B cell (primary cell): ENCODE data around the gene GRM2. TPM values are rescaled to one million over a fixed set of nuclear protein-coding genes. Genes with fewer than 3 reads are reported as not detected.
"Not testable (repeated sequence)": the region's sequence is repeated elsewhere in the genome, so short reads cannot be mapped to it uniquely, and the experiment has no call there.

ENCODE experiments used
- ATAC-seq: fragments of 200-7000 bp; cut with Tn5 transposase; one replicate; pipeline ENCODE4 v1.10.0; 2021; ENCODE audit warnings: low read depth, mild to moderate bottlenecking, moderate number of reproducible peaks, moderate library complexity
- CTCF ChIA-PET: fragments of 350-600 bp; sonication (Branson Sonifier 250); formaldehyde crosslinking; loops from one replicate; lab custom pipeline; 2021; ENCODE audit warnings: antibody characterized with exemption, inconsistent platforms; lab: Charles Lee
- POLR2A ChIA-PET: fragments of 350-600 bp; sonication (Branson Sonifier 250); formaldehyde crosslinking; loops from one replicate; lab custom pipeline; 2021; ENCODE audit warnings: antibody characterized with exemption; lab: Charles Lee
- DNase-seq: peaks from one replicate; pipeline ENCODE4 v3.0.0; 2013
- H2AFZ ChIP-seq: 2 replicates; pipeline ENCODE4 v1.6.1; 2012; ENCODE audit warnings: mild to moderate bottlenecking, low read depth, low read length; ENCODE audit not compliant: insufficient read depth, poor library complexity, severe bottlenecking
- H3K27ac ChIP-seq, 2 donors: 1 replicate in 1 of 2; 2 replicates in 1 of 2; pipeline ENCODE4 v1.5.1; 2012 to 2013; ENCODE audit warnings: low read length in 2 of 2, mild to moderate bottlenecking in 2 of 2, moderate library complexity in 1 of 2
- H3K27me3 ChIP-seq, 4 experiments: fragments of 200-600 bp in 1 of 4; sonication (generic) in 1 of 4; replicated peaks in 1 of 4; 1 replicate in 2 of 4; 2 replicates in 2 of 4; pipeline versions ENCODE4 v1.6.1 to v1.7.0; 2013 to 2016; ENCODE audit warnings: low read length in 3 of 4, mild to moderate bottlenecking in 2 of 4, mixed read lengths in 1 of 4, moderate library complexity in 1 of 4; ENCODE audit not compliant: insufficient read depth in 4 of 4, control insufficient read depth in 3 of 4; ENCODE audit errors: control extremely low read depth in 1 of 4
- H3K36me3 ChIP-seq, 2 experiments: replicated peaks in 1 of 2; 1 replicate in 1 of 2; 2 replicates in 1 of 2; pipeline versions ENCODE4 v1.6.1 to v1.7.1; 2013; ENCODE audit warnings: low read length in 1 of 2; ENCODE audit not compliant: insufficient read depth in 2 of 2, control insufficient read depth in 1 of 2; ENCODE audit errors: control extremely low read depth in 1 of 2, extremely low read depth in 1 of 2
- H3K4me1 ChIP-seq, 2 donors: fragments of 200-600 bp in 1 of 2; sonication (generic) in 1 of 2; 1 replicate in 1 of 2; 2 replicates in 1 of 2; pipeline versions ENCODE4 v1.5.1 to v1.6.1; 2013 to 2017; ENCODE audit warnings: low read length in 2 of 2; ENCODE audit not compliant: control insufficient read depth in 2 of 2, insufficient read depth in 2 of 2
- H3K4me2 ChIP-seq: replicated peaks from 2 replicates; pipeline ENCODE3; 2012; ENCODE audit warnings: mild to moderate bottlenecking, low read depth, low read length; ENCODE audit not compliant: poor library complexity, severe bottlenecking
- H3K4me3 ChIP-seq, 5 experiments: fragments of 200-600 bp in 1 of 5; sonication (generic) in 1 of 5; 1 replicate in 3 of 5; 2 replicates in 2 of 5; pipeline versions ENCODE4 v1.5.1 to v1.7.0; 2011 to 2016; ENCODE audit warnings: low read length in 4 of 5, mild to moderate bottlenecking in 4 of 5, low read depth in 2 of 5, control low read depth in 1 of 5, moderate library complexity in 1 of 5; ENCODE audit not compliant: insufficient read depth in 1 of 5; ENCODE audit errors: control extremely low read depth in 1 of 5, extremely low read depth in 1 of 5
- H3K79me2 ChIP-seq: fragments of 200-600 bp; sonication (generic); one replicate; pipeline ENCODE4 v1.6.0; 2016; ENCODE audit warnings: low read length; ENCODE audit not compliant: control insufficient read depth, insufficient read depth
- H3K9ac ChIP-seq: fragments of 200-600 bp; sonication (generic); 2 replicates; pipeline ENCODE4 v1.6.1; 2017; ENCODE audit warnings: mild to moderate bottlenecking, low read length, moderate library complexity
- H3K9me3 ChIP-seq, 3 donors: one replicate each; pipeline versions ENCODE4 v1.6.1 to v1.7.1; 2013; ENCODE audit warnings: low read length in 2 of 3; ENCODE audit not compliant: control insufficient read depth in 2 of 3, insufficient read depth in 1 of 3; ENCODE audit errors: control extremely low read depth in 1 of 3
- H4K20me1 ChIP-seq: 2 replicates; pipeline ENCODE4 v1.6.0; 2012; ENCODE audit warnings: mild to moderate bottlenecking, low read length; ENCODE audit not compliant: insufficient read depth, control insufficient read depth, poor library complexity, severe bottlenecking
- H3K27ac Mint-ChIP-seq: one replicate; pipeline ENCODE4 v1.8.0; 2021; ENCODE audit warnings: mixed read lengths
- H3K27me3 Mint-ChIP-seq: one replicate; pipeline ENCODE4 v1.8.0; 2021; ENCODE audit warnings: mixed read lengths
- H3K4me1 Mint-ChIP-seq: one replicate; pipeline ENCODE4 v1.8.0; 2021; ENCODE audit warnings: mixed read lengths
- H3K4me3 Mint-ChIP-seq: one replicate; pipeline ENCODE4 v1.8.0; 2021; ENCODE audit warnings: mixed read lengths
- H3K9me3 Mint-ChIP-seq: one replicate; pipeline ENCODE4 v1.8.0; 2022; ENCODE audit warnings: mixed read lengths; ENCODE audit not compliant: insufficient read depth
- EZH2 ChIP-seq: IDR thresholded peaks from 2 replicates; pipeline ENCODE4 v1.6.1; 2012; ENCODE audit warnings: borderline replicate concordance, low read depth, mild to moderate bottlenecking, moderate library complexity, low read length; ENCODE audit not compliant: insufficient read depth, poor library complexity, severe bottlenecking
- WGBS: methylation state at CpG from one replicate; pipeline ENCODE4 v1.1.5; 2013; ENCODE audit warnings: missing lambda C conversion rate; ENCODE audit not compliant: insufficient coverage; 5-methylcytosine and 5-hydroxymethylcytosine counted together
- intact Hi-C: fragments of 100-400 bp; cut with micrococcal nuclease; formaldehyde crosslinking; loops from one replicate; pipeline ENCODE4 v1.10.0; 2022
- polyA plus RNA-seq: library from polyadenylated mRNA; depleted of rRNA; stranded (reverse); fragments of >200 nt; gene quantifications from 2 replicates; pipeline ENCODE4 v1.2.3, GENCODE V29; 2012
- total RNA-seq, 2 donors: library from RNA; stranded (reverse); fragments of 120-200 nt in 1 of 2; gene quantifications; 1 replicate in 1 of 2; 2 replicates in 1 of 2; pipeline versions ENCODE4 v1.2.3 to v1.2.4, GENCODE V29; 2013 to 2022
- TF ChIP-seq, protein P1 (sequence below): fragments of 200-600 bp; IDR thresholded peaks from one replicate; pipeline ENCODE4 v1.8.0; 2022; ENCODE audit warnings: antibody characterized with exemption, mild to moderate bottlenecking

GRM2 gene
- total and polyA plus RNA-seq, 2 donors (not counting 1 experiment from before 2014, with no cell fraction given): 0.86 to 2.8 TPM

GRCh38 chr3:51750878-51751277, 44.0 kb downstream of the GRM2 start:
- intact Hi-C loops: no loop called here
- ATAC-seq: no peak
- H3K4me3 ChIP-seq: no peak overlapping the region
- WGBS: no CpG with 5 or more reads among the region's 1 CpG
- no peak overlapping the region for H2AFZ ChIP-seq
- TF ChIP-seq, protein P1, sequence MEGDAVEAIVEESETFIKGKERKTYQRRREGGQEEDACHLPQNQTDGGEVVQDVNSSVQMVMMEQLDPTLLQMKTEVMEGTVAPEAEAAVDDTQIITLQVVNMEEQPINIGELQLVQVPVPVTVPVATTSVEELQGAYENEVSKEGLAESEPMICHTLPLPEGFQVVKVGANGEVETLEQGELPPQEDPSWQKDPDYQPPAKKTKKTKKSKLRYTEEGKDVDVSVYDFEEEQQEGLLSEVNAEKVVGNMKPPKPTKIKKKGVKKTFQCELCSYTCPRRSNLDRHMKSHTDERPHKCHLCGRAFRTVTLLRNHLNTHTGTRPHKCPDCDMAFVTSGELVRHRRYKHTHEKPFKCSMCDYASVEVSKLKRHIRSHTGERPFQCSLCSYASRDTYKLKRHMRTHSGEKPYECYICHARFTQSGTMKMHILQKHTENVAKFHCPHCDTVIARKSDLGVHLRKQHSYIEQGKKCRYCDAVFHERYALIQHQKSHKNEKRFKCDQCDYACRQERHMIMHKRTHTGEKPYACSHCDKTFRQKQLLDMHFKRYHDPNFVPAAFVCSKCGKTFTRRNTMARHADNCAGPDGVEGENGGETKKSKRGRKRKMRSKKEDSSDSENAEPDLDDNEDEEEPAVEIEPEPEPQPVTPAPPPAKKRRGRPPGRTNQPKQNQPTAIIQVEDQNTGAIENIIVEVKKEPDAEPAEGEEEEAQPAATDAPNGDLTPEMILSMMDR: no peak
- no peak for TF ChIP-seq EZH2
- no peaks in the 10 kb centered on the region for H3K4me1 Mint-ChIP-seq
- no peak overlapping the region for H3K27ac ChIP-seq
- no peak for DNase-seq
- no peak overlapping the region for H3K4me3 Mint-ChIP-seq
- H3K9me3 Mint-ChIP-seq: peaks cover 7% of the 10 kb centered on the region
- no peaks in the 10 kb centered on the region for H4K20me1 ChIP-seq
- no peaks in the 10 kb centered on the region for H3K79me2 ChIP-seq
- no peaks in the 10 kb centered on the region for H3K27me3 ChIP-seq
- H3K4me2 ChIP-seq: no peak overlapping the region
- no peaks in the 10 kb centered on the region for H3K4me1 ChIP-seq
- no peak overlapping the region for H3K27ac Mint-ChIP-seq
- ChIA-PET POLR2A (no interaction called here), CTCF (no interaction called here)
- peaks cover 0 to 2% (median 0%) of the 10 kb centered on the region in 3 donors for H3K9me3 ChIP-seq
- H3K27me3 Mint-ChIP-seq: peaks cover 12% of the 10 kb centered on the region
- no peaks in the 10 kb centered on the region for H3K36me3 ChIP-seq
- H3K9ac ChIP-seq: no peak overlapping the region

- Histone ChIP-seq H3K9ac (no peak overlapping the region), H4K20me1 (no peaks in the 10 kb centered on the region), H3K79me2 (no peaks in the 10 kb centered on the region), H3K27me3 (no peaks in the 10 kb centered on the region), H2AFZ (no peak overlapping the region), H3K36me3 (no peaks in the 10 kb centered on the region), H3K4me3 (no peak overlapping the region), H3K27ac (no peak overlapping the region), H3K4me2 (no peak overlapping the region), H3K4me1 (no peaks in the 10 kb centered on the region), H3K9me3 (peaks cover 0 to 4% (median 0%) of the 10 kb centered on the region in 3 donors)
- ChIA-PET CTCF (no interaction called here), POLR2A (no interaction called here)
- no CpG with 5 or more reads among the region's 2 CpGs for WGBS
- Mint-ChIP-seq H3K4me3 (no peak overlapping the region), H3K9me3 (peaks cover 9% of the 10 kb centered on the region), H3K4me1 (no peaks in the 10 kb centered on the region), H3K27ac (no peak overlapping the region), H3K27me3 (peaks cover 16% of the 10 kb centered on the region)
- TF ChIP-seq, protein P1: no peak
- TF ChIP-seq EZH2: no peak
- ATAC-seq: no peak
- intact Hi-C loops: no loop called here
- no peak for DNase-seq
These were observed 44.4 kb downstream of the GRM2 start for GRCh38 chr3:51751287-51751686.

DNA sequence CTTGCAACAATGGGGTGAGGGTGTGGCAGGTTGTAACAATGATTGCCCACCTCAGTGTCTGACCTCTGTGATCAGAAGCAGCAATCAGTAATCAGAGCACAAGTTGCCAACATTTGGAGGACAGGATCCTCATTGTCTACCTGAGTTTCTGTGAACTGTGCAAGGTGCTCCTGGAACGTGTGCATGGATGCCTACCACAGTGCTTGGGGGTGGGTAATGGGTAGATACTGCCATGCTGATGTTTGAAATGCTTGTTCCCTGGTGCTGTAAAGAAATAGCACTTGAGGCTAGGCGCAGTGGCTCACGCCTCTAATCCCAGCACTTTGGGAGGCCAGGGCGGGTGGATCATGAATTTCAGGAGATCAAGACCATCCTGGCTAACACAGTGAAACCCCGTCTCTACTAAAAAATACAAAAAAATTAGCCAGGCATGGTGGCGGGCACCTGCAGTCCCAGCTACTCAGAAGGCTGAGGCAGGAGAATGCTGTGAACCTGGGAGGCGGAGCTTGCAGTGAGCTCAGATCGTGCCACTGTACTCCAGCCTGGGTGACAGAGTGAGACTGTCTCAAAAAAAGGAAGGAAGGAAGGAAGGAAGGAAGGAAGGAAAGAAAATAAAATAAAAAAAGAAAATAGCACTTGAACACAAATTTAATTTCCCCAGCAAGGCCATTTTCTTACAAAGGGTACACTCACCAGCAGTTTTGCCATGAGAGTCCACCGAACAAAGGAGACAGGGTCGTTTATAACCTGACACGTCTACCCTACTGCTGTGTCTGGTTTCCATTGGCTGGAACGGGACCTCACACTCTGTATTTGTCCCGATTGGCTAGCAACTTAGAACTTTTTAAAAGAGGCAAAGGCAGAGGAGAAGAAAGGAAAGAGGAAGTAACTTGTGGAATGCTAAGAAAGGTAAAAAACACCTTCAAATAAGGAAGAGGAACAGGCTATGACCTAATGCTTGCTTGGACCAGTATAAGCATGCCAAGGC, 47.2 kb downstream of the GRM2 start:
- H3K9me3 ChIP-seq, H3K27ac ChIP-seq, H3K4me2 ChIP-seq, H4K20me1 ChIP-seq, H3K4me3 ChIP-seq, H3K79me2 ChIP-seq, H3K9ac ChIP-seq, H3K4me1 Mint-ChIP-seq, DNase-seq, H3K4me1 ChIP-seq, intact Hi-C loops, H2AFZ ChIP-seq, H3K36me3 ChIP-seq, H3K27me3 ChIP-seq, H3K4me3 Mint-ChIP-seq, POLR2A ChIA-PET, CTCF ChIA-PET, H3K27ac Mint-ChIP-seq, ATAC-seq: not testable (repeated sequence)
- 90% methylated on average over 9 of the region's 13 CpGs for WGBS
- Mint-ChIP-seq H3K27me3 (peaks cover 30% of the 10 kb centered on the region), H3K9me3 (peaks cover 13% of the 10 kb centered on the region)
